Measurements from ENCODE around the gene CDH8.

DNA sequence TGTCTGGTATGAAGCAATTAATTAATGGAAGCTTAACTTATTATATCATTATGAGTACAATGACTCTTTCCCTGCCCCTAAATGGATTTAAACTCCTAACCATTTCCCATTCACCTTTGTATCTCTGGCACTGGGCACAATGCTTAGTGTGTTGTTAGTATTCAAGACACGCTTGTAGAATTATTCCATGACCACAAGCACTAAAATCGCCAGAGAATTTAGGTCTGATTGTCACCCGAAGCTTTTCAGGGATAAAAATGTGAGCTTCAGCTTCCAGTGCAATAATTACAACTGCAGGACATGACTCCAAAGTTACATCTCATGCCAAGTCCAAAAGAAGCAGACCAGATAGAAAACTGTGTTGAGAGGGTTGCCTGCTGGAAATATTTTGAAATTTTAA, 101.6 kb downstream of the CDH8 start:
- TF ChIP-seq, protein P1, sequence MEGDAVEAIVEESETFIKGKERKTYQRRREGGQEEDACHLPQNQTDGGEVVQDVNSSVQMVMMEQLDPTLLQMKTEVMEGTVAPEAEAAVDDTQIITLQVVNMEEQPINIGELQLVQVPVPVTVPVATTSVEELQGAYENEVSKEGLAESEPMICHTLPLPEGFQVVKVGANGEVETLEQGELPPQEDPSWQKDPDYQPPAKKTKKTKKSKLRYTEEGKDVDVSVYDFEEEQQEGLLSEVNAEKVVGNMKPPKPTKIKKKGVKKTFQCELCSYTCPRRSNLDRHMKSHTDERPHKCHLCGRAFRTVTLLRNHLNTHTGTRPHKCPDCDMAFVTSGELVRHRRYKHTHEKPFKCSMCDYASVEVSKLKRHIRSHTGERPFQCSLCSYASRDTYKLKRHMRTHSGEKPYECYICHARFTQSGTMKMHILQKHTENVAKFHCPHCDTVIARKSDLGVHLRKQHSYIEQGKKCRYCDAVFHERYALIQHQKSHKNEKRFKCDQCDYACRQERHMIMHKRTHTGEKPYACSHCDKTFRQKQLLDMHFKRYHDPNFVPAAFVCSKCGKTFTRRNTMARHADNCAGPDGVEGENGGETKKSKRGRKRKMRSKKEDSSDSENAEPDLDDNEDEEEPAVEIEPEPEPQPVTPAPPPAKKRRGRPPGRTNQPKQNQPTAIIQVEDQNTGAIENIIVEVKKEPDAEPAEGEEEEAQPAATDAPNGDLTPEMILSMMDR (IDR thresholded peaks at IDR 0.05), result no peak
- TF ChIP-seq POLR2A (IDR thresholded peaks at IDR 0.05), result no peak

Measured in body of pancreas (tissue), 4 donors.